ENCODE results near the gene SMARCC2. TPM values are rescaled to one million over a fixed set of nuclear protein-coding genes. Genes with fewer than 3 reads are reported as not detected.

SMARCC2 gene
- total and polyA plus RNA-seq, 2 of the 13 experiments (the other 11 are each of a cell fraction or from before 2014, with no cell fraction given), result 21.3 to 24.1 TPM

GRCh38 chr12:56116267-56117081 is 72.8 kb downstream of the SMARCC2 start, which contains the start of gene RPL41 (continued):
- TF ChIP-seq KDM2A (CRISPR knock-in tag; IDR thresholded peaks at IDR 0.05; ENCODE audit: borderline replicate concordance, low read depth), result peak; percentile 66; the same call in 1 of the 2 replicates
- TF ChIP-seq CREM (IDR thresholded peaks at IDR 0.05), result peak; percentile 98
- TF ChIP-seq CREM (CRISPR knock-in tag; IDR thresholded peaks at IDR 0.05), result peak; percentile 51; the same call in 1 of the 2 replicates
- TF ChIP-seq CBX1 (IDR thresholded peaks at IDR 0.05; ENCODE audit: low read depth), result no peak
- TF ChIP-seq ZFP41 (CRISPR knock-in tag; IDR thresholded peaks at IDR 0.05; ENCODE audit: borderline replicate concordance), result no peak
- no peak for TF ChIP-seq SYNCRIP (IDR thresholded peaks at IDR 0.05; ENCODE audit: insufficient read depth, low read depth, low read length)
- TF ChIP-seq SOX5 (CRISPR knock-in tag; IDR thresholded peaks at IDR 0.05; ENCODE audit: borderline replicate concordance), result no peak
- no peak for TF ChIP-seq FOXO1 (CRISPR knock-in tag; IDR thresholded peaks at IDR 0.05)
- peak; percentile 83; the same call in 1 of the 2 replicates for TF ChIP-seq MEF2D (CRISPR knock-in tag; IDR thresholded peaks at IDR 0.05)
- TF ChIP-seq RNF2 (conservative IDR thresholded peaks at IDR 0.05; ENCODE audit: low read depth), result no peak
- TF ChIP-seq, protein P1, sequence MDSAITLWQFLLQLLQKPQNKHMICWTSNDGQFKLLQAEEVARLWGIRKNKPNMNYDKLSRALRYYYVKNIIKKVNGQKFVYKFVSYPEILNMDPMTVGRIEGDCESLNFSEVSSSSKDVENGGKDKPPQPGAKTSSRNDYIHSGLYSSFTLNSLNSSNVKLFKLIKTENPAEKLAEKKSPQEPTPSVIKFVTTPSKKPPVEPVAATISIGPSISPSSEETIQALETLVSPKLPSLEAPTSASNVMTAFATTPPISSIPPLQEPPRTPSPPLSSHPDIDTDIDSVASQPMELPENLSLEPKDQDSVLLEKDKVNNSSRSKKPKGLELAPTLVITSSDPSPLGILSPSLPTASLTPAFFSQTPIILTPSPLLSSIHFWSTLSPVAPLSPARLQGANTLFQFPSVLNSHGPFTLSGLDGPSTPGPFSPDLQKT (CRISPR knock-in tag; IDR thresholded peaks at IDR 0.05; ENCODE audit: borderline replicate concordance), result no peak
- TF ChIP-seq BRCA1 (CRISPR knock-in tag; IDR thresholded peaks at IDR 0.05), result peak; percentile 49; the same call in 1 of the 2 replicates
- peak; percentile 6; the same call in 1 of the 2 replicates for TF ChIP-seq ZNF878 (CRISPR knock-in tag; IDR thresholded peaks at IDR 0.05)
- TF ChIP-seq IKZF1 (IDR thresholded peaks at IDR 0.05), result no peak
- TF ChIP-seq KAT2B (IDR thresholded peaks at IDR 0.05; ENCODE audit: borderline replicate concordance, low read depth, low read length), result no peak
- no peak for TF ChIP-seq PCBP2 (optimal IDR thresholded peaks at IDR 0.05; ENCODE audit: low read depth, low read length, poor library complexity, severe bottlenecking)
- peak; percentile 40; the same call in 1 of the 2 replicates for TF ChIP-seq BCL6 (CRISPR knock-in tag; IDR thresholded peaks at IDR 0.05)
- TF ChIP-seq ZKSCAN8 (CRISPR knock-in tag; IDR thresholded peaks at IDR 0.05; ENCODE audit: borderline replicate concordance), result 0 out of 2 replicates have a peak, but pooled peaks have one; percentile 36
- 0 out of 2 replicates have a peak, but pooled peaks have one; percentile 77 for TF ChIP-seq SALL2 (CRISPR knock-in tag; IDR thresholded peaks at IDR 0.05)
- peak; percentile 59; the same call in 1 of the 2 replicates for TF ChIP-seq KLF13 (CRISPR knock-in tag; IDR thresholded peaks at IDR 0.05)
- peak; percentile 21; the same call in 1 of the 2 replicates for TF ChIP-seq NFYC (CRISPR knock-in tag; IDR thresholded peaks at IDR 0.05)
- TF ChIP-seq HNF4G (IDR thresholded peaks at IDR 0.05; ENCODE audit: borderline replicate concordance, low read depth, low read length), result peak; percentile 85
- TF ChIP-seq HNF4G (CRISPR knock-in tag; IDR thresholded peaks at IDR 0.05; ENCODE audit: borderline replicate concordance, low read depth), result no peak
- TF ChIP-seq MAFG (CRISPR knock-in tag; IDR thresholded peaks at IDR 0.05), result no peak
- TF ChIP-seq TBP (CRISPR knock-in tag; IDR thresholded peaks at IDR 0.05), result no peak
- TF ChIP-seq, protein P2, sequence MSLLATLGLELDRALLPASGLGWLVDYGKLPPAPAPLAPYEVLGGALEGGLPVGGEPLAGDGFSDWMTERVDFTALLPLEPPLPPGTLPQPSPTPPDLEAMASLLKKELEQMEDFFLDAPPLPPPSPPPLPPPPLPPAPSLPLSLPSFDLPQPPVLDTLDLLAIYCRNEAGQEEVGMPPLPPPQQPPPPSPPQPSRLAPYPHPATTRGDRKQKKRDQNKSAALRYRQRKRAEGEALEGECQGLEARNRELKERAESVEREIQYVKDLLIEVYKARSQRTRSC (CRISPR knock-in tag; IDR thresholded peaks at IDR 0.05; ENCODE audit: low read depth), result peak; percentile 89; the same call in 1 of the 2 replicates
- TF ChIP-seq POLR2AphosphoS2 (IDR thresholded peaks at IDR 0.05; ENCODE audit: low read depth, low read length), result peak; percentile 97
- no peak for TF ChIP-seq CHD2 (IDR thresholded peaks at IDR 0.05; ENCODE audit: low read depth, low read length)
- no peak for TF ChIP-seq ZNF460 (CRISPR knock-in tag; IDR thresholded peaks at IDR 0.05; ENCODE audit: borderline replicate concordance)
- TF ChIP-seq SALL1 (CRISPR knock-in tag; IDR thresholded peaks at IDR 0.05), result peak; percentile 80
- TF ChIP-seq ZNF124 (CRISPR knock-in tag; IDR thresholded peaks at IDR 0.05), result peak; percentile 90; the same call in 1 of the 2 replicates
